ENCODE results near the gene ZNF749.

Gene ZNF749

DNA sequence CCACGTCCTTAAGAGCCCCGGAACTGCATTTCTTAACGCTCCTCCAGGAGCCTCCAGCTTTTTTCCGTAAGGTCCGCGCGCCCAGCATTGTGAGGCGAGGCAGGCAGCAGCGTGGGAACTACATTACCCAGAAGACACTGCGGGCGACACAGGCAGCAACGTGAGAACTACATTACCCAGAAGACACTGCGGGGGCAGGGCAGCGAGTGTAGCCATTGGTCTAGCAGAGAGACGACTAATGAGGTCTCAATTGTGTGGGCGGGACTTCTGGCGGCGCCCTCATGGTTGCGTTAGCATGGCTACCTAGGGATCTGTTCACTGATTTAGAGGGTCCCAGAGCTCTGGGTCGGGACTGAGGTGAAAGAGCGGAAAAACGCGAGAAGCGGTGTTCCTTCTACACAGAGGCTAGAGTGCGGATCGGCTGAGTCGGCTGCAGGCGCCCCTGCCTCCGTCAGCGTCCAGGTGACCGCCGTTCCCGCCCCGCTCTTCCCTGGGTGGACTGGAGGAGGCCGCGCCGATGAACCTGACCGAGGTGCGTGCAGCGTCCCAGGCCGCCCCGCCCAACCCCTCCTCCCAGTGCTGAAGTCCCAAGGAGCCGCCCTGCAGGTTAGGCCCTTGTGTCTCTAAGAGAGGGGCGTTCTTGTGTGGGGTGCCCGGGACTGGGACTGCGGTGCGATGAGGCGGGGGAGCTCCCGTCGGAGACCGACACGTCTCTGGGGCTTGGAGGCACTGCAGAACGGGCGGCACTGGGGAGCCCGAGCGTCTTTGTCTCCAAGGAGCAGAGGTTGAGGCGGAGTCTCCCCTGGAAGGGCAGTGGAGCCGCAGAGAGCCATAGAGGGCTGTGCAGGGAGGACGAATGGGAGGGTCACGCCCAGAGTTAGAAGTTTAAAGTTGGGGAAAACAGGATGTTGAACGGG, at the start of gene ZNF749:
Gene ZNF749, plus strand, starts transcription at position 264 of the 917 bp plus-strand sequence. Its CDS starts 254 bp downstream, at position 518.
- Histone ChIP-seq H3K4me3 (ENCODE audit: low read depth, low read length) (peak within 1 kb of the TSS; percentile 96), H3K79me2 (ENCODE audit: control insufficient read depth, insufficient read depth, low read length, unreplicated experiment) (peaks cover 18% of the 10 kb centered on the region), H2AFZ (ENCODE audit: low read length, unreplicated experiment) (peak within 1 kb of the TSS; percentile 96), H3K4me1 (ENCODE audit: control insufficient read depth, insufficient read depth, low read length, unreplicated experiment) (peaks cover 3% of the 10 kb centered on the region), H3K36me3 (ENCODE audit: insufficient read depth, low read length) (no peaks in the 10 kb centered on the region), H3K27me3 (ENCODE audit: insufficient read depth, low read length) (no peaks in the 10 kb centered on the region), H3K27ac (ENCODE audit: low read depth, low read length) (no peak within 1 kb of the TSS)

DNA sequence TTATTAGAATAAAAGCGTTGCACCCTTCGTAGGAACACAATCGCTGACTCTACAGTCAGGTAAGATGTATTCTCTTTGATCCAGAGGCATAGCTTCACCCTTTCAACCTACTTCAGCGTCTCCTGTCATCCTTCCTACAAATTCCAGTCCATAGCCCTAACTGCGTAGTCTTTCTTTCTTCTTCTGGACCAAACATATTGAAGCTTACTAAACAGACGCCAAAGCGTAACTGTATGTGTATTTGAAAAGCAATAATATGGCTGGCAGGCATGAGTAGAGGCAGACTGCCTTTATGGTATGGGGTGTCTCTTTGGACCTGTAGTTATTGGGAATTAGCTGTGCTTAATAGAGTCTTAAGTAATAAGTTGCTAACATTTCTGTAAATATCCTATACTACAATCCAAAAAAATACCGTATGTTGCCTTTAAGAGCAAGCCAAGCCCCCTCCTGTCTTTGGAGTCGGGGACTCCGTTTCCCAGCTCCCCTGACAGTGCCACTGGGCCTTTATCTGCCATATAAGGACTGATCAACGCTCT, 45.9 kb upstream of the ZNF749 start:
- Histone ChIP-seq H3K4me1 (ENCODE audit: control insufficient read depth, insufficient read depth, low read length, unreplicated experiment) (no peaks in the 10 kb centered on the region), H3K36me3 (ENCODE audit: insufficient read depth, low read length) (peaks cover 6% of the 10 kb centered on the region; the same call in 1 of the 2 replicates), H3K4me3 (ENCODE audit: low read depth, low read length) (peak overlapping the region; percentile 98), H3K27ac (ENCODE audit: low read depth, low read length) (peak overlapping the region; percentile 90), H3K79me2 (ENCODE audit: control insufficient read depth, insufficient read depth, low read length, unreplicated experiment) (peaks cover 29% of the 10 kb centered on the region), H3K27me3 (ENCODE audit: insufficient read depth, low read length) (no peaks in the 10 kb centered on the region), H2AFZ (ENCODE audit: low read length, unreplicated experiment) (peak overlapping the region; percentile 97)

DNA sequence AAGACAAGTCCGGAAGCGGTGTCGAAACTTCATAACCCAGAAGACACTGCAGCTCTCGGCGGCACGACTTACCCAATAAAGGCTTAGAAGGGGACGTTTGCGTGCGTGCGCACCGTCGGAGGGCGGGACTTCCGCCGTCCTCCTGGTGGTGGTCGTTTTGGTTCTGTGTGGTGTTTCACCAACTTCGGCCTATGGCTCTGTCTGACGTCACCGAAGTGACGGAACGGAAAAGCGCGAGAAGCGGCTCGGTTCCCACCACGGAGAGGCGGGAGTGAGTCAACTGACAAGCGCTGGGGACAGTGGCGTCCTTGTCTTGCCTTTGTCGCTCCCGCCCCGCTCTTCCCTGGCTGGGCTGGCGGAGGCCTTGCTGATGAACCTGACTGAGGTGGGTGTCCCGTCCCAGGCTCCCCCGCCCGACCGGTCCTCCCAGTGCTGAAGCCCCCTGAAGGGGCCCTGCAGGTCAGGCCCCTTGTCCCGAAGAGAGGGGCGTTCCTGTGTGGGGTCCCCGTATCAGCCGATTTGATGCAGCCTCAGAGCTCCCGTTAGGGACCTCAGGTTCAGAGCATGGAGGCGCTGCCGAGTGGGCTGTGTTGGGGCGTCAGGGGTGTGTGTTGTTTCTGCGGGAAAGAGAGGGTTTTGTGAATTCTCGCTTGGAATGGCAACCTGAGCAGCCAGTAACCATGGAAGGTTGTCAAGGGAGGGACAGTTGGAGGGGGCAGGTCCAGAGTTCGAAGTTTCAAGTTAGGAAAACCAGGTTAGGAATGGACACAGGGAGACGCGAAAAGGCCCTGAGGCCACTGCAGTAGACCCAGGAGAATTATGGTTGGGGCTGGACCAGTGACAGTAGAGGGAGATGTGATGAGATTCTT, 45.2 kb upstream of the ZNF749 start, which contains the start of gene ZNF548:
Gene ZNF548, plus strand, starts transcription at position 125 of the 869 bp plus-strand sequence. Its CDS starts 246 bp downstream, at position 371.
- H3K79me2 ChIP-seq (ENCODE audit: control insufficient read depth, insufficient read depth, low read length, unreplicated experiment): peaks cover 29% of the 10 kb centered on the region

DNA sequence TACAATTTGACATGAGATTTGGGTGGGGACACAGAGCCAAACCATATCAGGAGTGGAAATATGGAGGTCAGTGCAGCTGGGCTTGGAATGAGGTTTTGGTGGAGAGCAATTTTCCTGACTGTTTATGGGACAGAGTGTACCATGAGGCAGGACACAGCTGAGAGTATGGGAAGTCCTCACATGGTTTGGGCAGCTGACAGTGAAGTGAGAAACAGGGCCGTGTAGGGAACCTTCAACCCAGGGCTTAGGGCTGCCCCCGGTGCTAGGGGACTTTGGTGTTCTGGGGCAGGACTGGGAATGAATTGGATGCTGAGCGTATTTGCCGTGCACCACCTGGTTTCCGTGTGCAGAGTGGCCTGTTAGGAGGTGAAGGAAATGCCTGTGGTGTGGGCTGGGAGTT, 39.4 kb upstream of the ZNF749 start:
- H3K79me2 ChIP-seq (ENCODE audit: control insufficient read depth, insufficient read depth, low read length, unreplicated experiment): peaks cover 21% of the 10 kb centered on the region

More for the DNA sequence above, 45.2 kb upstream of the ZNF749 start, which contains the start of gene ZNF548:
- Histone ChIP-seq H3K4me3 (ENCODE audit: low read depth, low read length) (peak within 1 kb of the TSS; percentile 98), H3K27ac (ENCODE audit: low read depth, low read length) (peak within 1 kb of the TSS; percentile 90), H3K36me3 (ENCODE audit: insufficient read depth, low read length) (peaks cover 9% of the 10 kb centered on the region; the same call in 1 of the 2 replicates), H3K27me3 (ENCODE audit: insufficient read depth, low read length) (no peaks in the 10 kb centered on the region), H2AFZ (ENCODE audit: low read length, unreplicated experiment) (peak within 1 kb of the TSS; percentile 97), H3K4me1 (ENCODE audit: control insufficient read depth, insufficient read depth, low read length, unreplicated experiment) (no peaks in the 10 kb centered on the region)

DNA sequence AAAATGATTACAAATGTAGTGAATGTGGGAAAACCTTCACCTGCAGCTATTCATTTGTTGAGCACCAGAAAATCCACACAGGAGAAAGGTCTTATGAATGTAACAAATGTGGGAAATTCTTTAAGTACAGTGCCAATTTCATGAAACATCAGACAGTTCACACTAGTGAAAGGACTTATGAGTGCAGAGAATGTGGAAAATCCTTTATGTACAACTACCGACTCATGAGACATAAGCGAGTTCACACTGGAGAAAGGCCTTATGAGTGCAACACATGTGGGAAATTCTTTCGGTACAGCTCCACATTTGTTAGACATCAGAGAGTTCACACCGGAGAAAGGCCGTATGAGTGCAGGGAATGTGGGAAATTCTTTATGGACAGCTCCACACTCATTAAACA, 36.3 kb upstream of the ZNF749 start:
- Histone ChIP-seq H3K36me3 (ENCODE audit: insufficient read depth, low read length) (peaks cover 44% of the 10 kb centered on the region), H3K4me3 (ENCODE audit: low read depth, low read length) (no peak overlapping the region), H3K27me3 (ENCODE audit: insufficient read depth, low read length) (no peaks in the 10 kb centered on the region), H3K27ac (ENCODE audit: low read depth, low read length) (no peak overlapping the region), H3K4me1 (ENCODE audit: control insufficient read depth, insufficient read depth, low read length, unreplicated experiment) (no peaks in the 10 kb centered on the region), H2AFZ (ENCODE audit: low read length, unreplicated experiment) (no peak overlapping the region), H3K79me2 (ENCODE audit: control insufficient read depth, insufficient read depth, low read length, unreplicated experiment) (no peaks in the 10 kb centered on the region)

More for the DNA sequence above, 39.4 kb upstream of the ZNF749 start:
- Histone ChIP-seq H2AFZ (ENCODE audit: low read length, unreplicated experiment) (no peak overlapping the region), H3K4me1 (ENCODE audit: control insufficient read depth, insufficient read depth, low read length, unreplicated experiment) (no peaks in the 10 kb centered on the region), H3K4me3 (ENCODE audit: low read depth, low read length) (no peak overlapping the region), H3K36me3 (ENCODE audit: insufficient read depth, low read length) (peaks cover 46% of the 10 kb centered on the region), H3K27ac (ENCODE audit: low read depth, low read length) (no peak overlapping the region), H3K27me3 (ENCODE audit: insufficient read depth, low read length) (no peaks in the 10 kb centered on the region)

DNA sequence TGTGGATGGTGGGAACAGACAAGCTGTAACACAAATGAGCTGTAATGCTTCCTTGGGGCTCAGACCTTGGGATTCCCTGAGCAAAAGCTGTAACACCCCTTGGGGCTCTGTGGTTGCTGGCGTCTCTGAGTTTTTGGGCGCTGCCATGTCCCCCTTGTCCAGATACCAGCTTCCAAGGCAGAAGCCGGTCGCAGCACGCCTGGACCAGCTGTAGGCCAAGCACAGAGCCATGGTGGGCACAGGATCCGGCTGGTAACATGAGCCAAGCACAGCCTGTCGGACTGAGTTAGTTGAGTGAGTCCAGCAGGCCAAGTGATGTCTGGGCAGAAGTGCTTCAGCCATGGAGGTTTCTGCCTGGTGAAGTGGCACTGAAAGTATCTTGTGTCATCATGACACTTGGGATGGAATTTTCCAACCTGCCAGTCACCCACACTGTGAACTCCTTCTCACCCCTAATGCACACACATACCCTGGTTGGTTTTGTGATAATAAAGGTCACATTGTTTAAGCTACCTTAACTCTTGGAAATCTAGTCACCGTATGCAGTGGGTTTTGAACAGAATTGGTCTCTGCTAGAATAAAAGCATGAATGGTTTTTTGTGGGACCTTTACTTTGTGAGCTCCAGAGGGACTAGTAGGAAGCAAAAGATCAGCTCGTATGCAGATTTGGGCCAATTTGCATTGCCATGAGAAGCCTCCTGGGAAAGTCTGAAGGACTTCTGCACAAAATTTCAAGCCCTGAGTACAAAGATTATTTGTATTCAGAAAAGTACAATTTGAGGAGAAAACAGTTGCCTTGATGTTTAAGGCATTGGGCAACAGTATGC, 31.2 kb upstream of the ZNF749 start:
- Histone ChIP-seq H3K27ac (ENCODE audit: low read depth, low read length) (no peak overlapping the region), H3K4me3 (ENCODE audit: low read depth, low read length) (no peak overlapping the region), H2AFZ (ENCODE audit: low read length, unreplicated experiment) (no peak overlapping the region), H3K36me3 (ENCODE audit: insufficient read depth, low read length) (peaks cover 12% of the 10 kb centered on the region), H3K79me2 (ENCODE audit: control insufficient read depth, insufficient read depth, low read length, unreplicated experiment) (no peaks in the 10 kb centered on the region), H3K4me1 (ENCODE audit: control insufficient read depth, insufficient read depth, low read length, unreplicated experiment) (no peaks in the 10 kb centered on the region), H3K27me3 (ENCODE audit: insufficient read depth, low read length) (no peaks in the 10 kb centered on the region)

DNA sequence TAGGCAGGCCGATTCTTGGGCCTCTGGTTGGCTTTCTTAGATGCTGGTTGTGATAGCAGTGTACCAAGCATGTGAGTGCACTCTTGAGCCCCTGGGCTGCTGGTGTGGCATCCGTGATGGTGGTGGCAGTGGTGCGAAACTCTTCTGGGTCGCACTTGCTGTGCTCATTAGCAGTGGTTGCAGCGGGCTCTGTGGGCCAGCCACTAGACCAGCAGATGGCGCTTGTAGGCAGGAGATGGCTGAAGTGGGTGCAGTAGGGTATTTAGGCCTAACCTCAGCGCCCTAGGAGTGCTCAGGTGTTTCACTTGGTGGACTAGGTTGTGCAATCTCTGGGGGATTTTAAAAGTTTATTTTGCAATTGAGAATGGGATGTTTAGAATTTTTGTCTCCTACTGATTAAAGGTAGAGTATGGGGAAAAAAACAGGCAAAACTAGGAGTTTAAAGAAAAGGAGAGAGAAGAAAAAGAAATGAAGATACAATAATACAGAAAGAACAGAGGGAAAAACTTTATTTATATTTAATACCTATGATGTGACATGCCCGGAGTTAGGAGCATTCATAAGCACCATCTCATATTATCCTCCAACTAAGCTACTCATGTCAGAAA, 28.5 kb upstream of the ZNF749 start:
- H3K4me3 ChIP-seq (ENCODE audit: low read depth, low read length): no peak overlapping the region
- H3K79me2 ChIP-seq (ENCODE audit: control insufficient read depth, insufficient read depth, low read length, unreplicated experiment): peaks cover 2% of the 10 kb centered on the region
- no peaks in the 10 kb centered on the region for H3K36me3 ChIP-seq (ENCODE audit: insufficient read depth, low read length)
- no peaks in the 10 kb centered on the region for H3K27me3 ChIP-seq (ENCODE audit: insufficient read depth, low read length)
- no peaks in the 10 kb centered on the region for H3K4me1 ChIP-seq (ENCODE audit: control insufficient read depth, insufficient read depth, low read length, unreplicated experiment)
- no peak overlapping the region for H3K27ac ChIP-seq (ENCODE audit: low read depth, low read length)
- H2AFZ ChIP-seq (ENCODE audit: low read length, unreplicated experiment): no peak overlapping the region

DNA sequence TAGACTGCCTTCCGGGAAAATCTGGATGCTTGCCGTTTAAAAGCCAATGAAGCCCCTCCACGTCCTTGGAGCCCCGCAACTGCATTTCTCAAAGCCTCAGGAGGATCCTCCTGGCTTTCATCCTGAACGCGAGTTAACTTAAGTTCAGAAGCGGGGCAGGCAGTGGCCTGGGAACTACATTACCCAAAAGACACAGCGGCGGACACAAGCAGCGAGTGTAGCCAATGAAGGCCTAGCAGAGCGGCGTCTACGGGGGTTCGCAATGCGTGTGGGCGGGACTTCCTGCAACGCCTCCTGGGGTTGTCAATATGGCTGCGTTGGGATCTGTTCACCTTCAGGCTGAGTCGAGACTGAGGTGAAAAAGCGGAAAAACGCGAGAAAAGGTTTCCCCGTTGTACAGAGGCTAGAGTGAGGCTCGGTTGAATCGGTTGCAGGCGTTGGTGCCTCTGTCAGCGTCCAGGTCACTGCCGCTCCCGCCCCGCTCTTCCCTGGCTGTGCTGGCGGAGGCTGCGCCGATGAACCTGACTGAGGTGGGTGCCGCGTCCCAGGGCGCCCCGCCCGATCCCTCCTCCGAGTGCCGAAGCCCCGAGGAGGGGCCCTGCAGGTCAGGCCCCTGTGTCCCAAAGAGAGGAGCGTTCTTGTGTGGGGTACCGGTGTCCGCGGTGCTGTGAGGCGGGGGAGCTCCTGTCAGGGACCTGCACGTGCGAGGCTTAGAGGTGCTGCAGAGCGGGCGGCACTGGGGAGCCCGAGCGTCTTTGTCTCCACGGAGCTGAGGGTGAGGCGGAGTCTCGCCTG, 24.1 kb upstream of the ZNF749 start, which contains the start of gene ZNF17:
Gene ZNF17, plus strand, starts transcription at position 285 of the 795 bp plus-strand sequence. CDS start 2,455 bp downstream, outside the sequence.
- Histone ChIP-seq H3K36me3 (ENCODE audit: insufficient read depth, low read length) (no peaks in the 10 kb centered on the region), H3K79me2 (ENCODE audit: control insufficient read depth, insufficient read depth, low read length, unreplicated experiment) (peaks cover 11% of the 10 kb centered on the region), H3K4me1 (ENCODE audit: control insufficient read depth, insufficient read depth, low read length, unreplicated experiment) (peaks cover 4% of the 10 kb centered on the region), H3K4me3 (ENCODE audit: low read depth, low read length) (peak within 1 kb of the TSS; percentile 96), H3K27me3 (ENCODE audit: insufficient read depth, low read length) (no peaks in the 10 kb centered on the region), H3K27ac (ENCODE audit: low read depth, low read length) (no peak within 1 kb of the TSS), H2AFZ (ENCODE audit: low read length, unreplicated experiment) (peak within 1 kb of the TSS; percentile 94)

DNA sequence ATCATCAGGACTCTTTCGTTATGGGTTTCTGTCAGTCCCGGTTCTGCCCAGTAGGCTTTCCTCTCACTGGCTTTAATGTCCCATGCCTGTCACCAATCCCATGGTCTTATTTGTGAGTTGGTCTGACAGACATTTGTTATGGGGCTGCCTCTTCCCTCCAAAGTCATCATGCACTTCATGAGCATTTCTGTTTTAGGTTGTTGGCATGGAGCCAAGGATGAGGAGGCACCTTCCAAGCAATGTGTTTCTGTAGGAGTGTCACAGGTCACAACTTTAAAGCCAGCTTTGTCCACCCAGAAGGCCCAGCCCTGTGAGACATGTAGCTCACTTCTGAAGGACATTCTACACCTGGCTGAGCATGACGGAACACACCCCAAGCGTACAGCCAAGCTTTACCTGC, 15.7 kb upstream of the ZNF749 start:
- Histone ChIP-seq H3K27ac (ENCODE audit: low read depth, low read length) (no peak overlapping the region), H3K4me3 (ENCODE audit: low read depth, low read length) (no peak overlapping the region), H3K36me3 (ENCODE audit: insufficient read depth, low read length) (peaks cover 43% of the 10 kb centered on the region), H2AFZ (ENCODE audit: low read length, unreplicated experiment) (no peak overlapping the region), H3K4me1 (ENCODE audit: control insufficient read depth, insufficient read depth, low read length, unreplicated experiment) (no peaks in the 10 kb centered on the region), H3K79me2 (ENCODE audit: control insufficient read depth, insufficient read depth, low read length, unreplicated experiment) (peaks cover 3% of the 10 kb centered on the region), H3K27me3 (ENCODE audit: insufficient read depth, low read length) (no peaks in the 10 kb centered on the region)
